Measurements from ENCODE around the gene ZNF19.

ZNF19 gene

DNA sequence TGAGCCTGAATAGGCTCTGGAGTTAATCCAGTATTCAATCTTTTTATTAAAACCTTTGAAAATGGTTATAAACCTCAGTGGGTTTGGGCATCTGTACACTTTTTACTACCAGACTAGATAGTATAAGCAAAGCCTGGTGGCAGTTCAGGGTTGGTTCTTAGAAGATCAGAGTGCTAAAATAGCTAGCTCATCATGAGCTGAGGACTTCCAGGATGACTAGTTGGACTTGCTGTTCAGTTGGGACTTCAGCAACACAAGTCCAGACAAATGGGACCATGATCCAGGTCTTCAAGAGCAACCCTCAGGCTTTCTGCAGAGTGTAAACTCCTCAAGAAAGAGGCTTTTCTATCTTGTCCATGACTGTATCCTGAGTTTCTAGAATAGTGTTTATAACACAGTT is 1.2 kb upstream of the ZNF19 start:
- no peak for DNase-seq (ENCODE audit: low read depth)

- DNase-seq (ENCODE audit: low read depth): peak; percentile 78
Observed at GRCh38 chr16:71484006-71484893, 4.9 kb downstream of the ZNF19 start.

- no peak for DNase-seq (ENCODE audit: low read depth)
Observed at GRCh38 chr16:71482569-71482968, 6.6 kb downstream of the ZNF19 start.

- DNase-seq (ENCODE audit: low read depth): no peak
Observed at GRCh38 chr16:71480956-71481355, 8.2 kb downstream of the ZNF19 start.

- no peak for DNase-seq (ENCODE audit: low read depth)
Observed at GRCh38 chr16:71479420-71479819, 9.7 kb downstream of the ZNF19 start.

GRCh38 chr16:71476457-71477124 is 12.5 kb downstream of the ZNF19 start:
- DNase-seq (ENCODE audit: low read depth): no peak

GRCh38 chr16:71474864-71475263 is 14.3 kb downstream of the ZNF19 start:
- DNase-seq (ENCODE audit: low read depth): no peak

DNA sequence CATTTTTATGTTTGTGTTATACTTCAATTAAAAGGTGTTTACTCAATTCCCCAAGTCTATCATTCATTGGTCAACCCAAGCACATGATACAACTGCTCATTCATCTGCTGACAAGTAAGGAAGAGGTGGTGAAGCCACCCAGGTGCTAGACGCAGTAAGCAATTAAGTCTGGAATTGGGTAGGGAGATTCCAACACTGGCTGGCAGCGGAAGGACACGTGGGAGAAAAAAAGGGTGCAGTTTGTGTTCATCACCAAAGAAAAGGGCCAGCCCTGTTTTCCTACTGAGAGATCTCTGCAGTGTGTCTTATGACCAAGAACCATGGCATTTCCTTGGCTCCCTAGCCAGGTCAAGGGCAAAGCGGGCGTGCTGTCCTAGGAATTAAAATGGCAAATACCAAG is 15.2 kb downstream of the ZNF19 start:
- no peak for DNase-seq (ENCODE audit: low read depth)

GRCh38 chr16:71472931-71473330 is 16.2 kb downstream of the ZNF19 start:
- no peak for DNase-seq (ENCODE audit: low read depth)

GRCh38 chr16:71472051-71472450 is 17.1 kb downstream of the ZNF19 start:
- DNase-seq (ENCODE audit: low read depth): no peak

DNA sequence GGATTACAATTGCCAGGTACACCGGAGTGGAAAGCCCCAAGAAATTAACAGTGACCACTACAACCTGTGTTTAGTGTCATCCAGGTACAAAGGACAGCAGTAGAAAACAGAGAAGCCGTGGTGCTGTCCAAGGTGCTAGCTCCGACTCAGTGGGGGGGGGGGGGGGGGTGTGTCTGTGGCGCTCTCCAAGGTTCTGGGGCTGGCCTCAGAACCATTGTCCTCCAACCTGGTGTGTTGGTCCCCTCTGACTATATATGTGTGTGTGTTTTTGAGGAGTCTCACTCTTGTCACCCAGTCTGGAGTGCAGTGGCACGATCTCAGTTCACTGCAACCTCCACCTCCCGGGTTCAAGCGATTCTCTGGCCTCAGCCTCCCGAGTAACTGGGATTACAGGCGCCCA is 21.3 kb downstream of the ZNF19 start:
- peak; percentile 7 for DNase-seq (ENCODE audit: low read depth)

DNA sequence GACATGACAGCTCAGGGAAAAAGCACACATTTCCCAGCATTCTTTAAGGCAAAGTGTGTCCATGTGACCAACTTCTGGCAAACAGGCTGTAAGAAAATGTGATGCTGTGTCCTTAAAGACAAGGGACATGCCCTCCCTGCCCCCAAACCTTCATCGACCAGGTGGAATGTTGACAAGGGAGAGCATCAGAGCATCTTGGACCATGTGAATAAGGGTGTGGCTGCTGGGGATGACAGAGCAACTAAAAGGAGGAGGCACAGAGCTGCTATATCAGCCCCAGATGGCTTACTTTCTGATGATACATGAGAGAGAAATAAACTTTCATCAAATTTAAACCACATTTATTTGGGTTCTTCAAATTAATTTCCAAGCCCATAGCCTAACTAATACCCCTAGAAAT is 24.9 kb downstream of the ZNF19 start:
- no peak for DNase-seq (ENCODE audit: low read depth)

GRCh38 chr16:71461686-71462648 is 27.2 kb downstream of the ZNF19 start, which contains the start of gene ZNF23:
Gene ZNF23 (minus strand): TSS chr16:71462247. CDS start chr16:71456796, 5,451 bp downstream.
- peak; percentile 53 for DNase-seq (ENCODE audit: low read depth)

DNA sequence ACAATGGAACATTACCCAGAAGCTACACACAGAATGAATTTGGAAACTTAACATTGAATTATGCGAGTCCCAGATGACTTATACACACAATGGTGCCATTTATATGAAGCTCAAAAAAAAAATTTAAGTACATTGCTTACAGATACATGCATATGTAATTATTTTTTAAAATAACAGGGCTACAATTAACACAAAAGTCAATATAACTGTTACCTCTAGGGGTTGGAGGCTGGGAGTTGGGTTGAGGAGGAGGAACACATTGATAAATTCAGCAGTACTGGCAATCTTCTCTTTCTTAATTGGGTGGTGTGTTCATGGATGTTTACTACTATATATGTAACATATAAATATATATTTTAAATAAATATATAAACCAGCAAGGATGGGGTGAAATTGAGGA is 28.2 kb downstream of the ZNF19 start:
- DNase-seq (ENCODE audit: low read depth): no peak

- no peak for DNase-seq (ENCODE audit: low read depth)
Observed at GRCh38 chr16:71460236-71460635, 28.9 kb downstream of the ZNF19 start.

DNA sequence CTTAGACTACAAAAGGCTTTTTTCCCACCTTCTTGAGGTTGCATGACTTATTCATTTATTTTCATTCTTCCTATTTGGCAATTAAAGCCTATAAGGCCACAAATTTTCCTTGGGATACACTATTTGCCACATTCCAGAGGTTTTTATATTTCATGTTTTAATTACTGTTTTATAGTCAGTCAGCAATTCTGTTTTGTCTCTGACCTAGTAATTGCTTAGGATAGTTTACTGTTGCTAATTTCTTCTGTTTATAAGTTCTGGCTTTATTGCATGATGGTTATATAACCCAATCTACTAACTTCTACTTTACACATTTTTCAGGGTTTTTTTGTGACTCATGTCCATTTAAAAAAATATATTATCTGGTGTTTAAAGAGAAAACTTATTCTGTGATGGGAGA is 29.6 kb downstream of the ZNF19 start:
- no peak for DNase-seq (ENCODE audit: low read depth)

DNA sequence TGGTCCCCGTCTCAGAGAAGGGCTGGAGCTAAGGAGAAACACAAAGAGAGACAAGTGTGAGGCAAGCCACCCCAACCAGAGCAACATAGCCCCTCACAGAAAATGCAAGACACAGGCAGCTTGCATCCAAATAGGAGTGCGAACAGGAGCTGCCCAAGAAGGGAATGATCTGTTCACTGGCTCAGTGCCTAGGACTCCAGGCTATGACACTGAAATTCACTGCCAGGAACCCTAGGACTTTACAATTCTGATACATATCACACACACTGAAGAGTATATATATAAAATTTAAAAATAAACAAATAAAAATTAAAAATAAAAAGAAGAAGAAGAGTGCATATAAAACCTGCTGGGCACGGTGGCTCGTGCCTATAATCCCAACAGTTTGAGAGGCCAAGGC is 32.3 kb downstream of the ZNF19 start:
- no peak for DNase-seq (ENCODE audit: low read depth)

DNA sequence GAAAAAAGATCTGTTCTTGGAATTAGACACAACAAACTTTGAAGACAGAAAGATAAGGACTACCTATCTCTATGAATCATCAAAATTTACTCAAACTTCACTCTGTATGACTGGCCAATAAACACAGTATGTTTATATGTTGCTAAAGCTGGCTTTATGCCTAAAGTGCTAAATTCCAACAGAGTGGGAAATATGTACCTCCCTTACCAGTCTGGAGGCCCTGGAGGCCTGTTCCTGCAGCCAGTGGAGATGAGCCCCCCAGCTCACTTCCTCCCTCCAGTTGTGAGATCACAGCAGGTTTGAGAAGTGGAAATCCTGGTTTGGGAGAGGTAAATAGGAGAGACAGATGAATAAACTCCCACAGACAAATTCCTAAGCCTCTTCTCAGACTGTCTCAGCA is 36.1 kb downstream of the ZNF19 start:
- no peak for DNase-seq (ENCODE audit: low read depth)

DNA sequence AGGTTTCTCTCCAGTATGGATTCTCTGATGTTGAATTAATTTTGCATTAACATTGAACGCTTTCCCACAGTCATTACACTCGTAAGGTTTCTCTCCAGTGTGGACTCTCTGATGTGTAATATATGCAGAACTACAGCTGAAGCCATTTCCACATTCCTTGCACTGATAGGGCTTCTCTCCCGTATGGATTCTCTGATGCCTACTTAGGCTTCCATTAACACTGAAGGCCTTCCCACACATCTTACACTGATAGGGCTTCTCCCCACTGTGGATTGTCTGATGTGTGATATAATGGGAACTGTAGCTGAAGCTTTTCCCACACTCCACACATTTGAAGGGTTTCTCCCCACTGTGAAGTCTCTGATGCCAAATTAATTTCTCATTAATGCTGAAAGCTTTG is 40.1 kb downstream of the ZNF19 start:
- DNase-seq (ENCODE audit: low read depth): no peak

GRCh38 chr16:71448274-71448866 is 40.8 kb downstream of the ZNF19 start:
- DNase-seq (ENCODE audit: low read depth): no peak

GRCh38 chr16:71443714-71444113 is 45.4 kb downstream of the ZNF19 start:
- no peak for DNase-seq (ENCODE audit: low read depth)

DNA sequence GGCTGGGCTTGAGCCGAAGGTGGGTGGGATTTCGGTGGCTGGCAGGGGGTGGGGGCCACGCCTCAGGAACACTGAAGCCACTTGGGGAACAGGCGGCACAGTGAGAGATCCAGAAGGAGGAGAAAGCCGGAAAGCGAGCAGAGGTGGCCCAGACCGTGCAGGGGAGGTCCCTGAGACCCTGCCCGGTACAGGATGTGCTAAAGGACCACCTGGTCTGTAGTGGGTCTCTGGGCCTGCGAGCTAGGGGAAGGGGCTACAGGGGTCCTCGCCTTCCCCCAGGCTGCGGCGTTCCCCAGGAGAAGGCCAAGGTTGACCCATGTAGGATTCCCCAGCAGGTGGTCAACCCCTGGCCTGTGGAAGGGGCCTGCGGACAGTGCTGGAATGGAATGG is 47.1 kb downstream of the ZNF19 start, which contains the start of gene TLE7:
Gene TLE7 (minus strand): TSS at position 4 of the 390 bp plus-strand sequence. CDS start 8,730 bp downstream, outside the sequence.
- no peak for DNase-seq (ENCODE audit: low read depth)
